Superior temporal gyrus (tissue), 1 donor: ENCODE data around the gene NECTIN1.

ENCODE experiments used
- DNase-seq: peaks from one replicate; pipeline ENCODE4 v3.0.0-alpha.2; 2016; ENCODE audit errors: extremely low spot score

NECTIN1 gene

DNA sequence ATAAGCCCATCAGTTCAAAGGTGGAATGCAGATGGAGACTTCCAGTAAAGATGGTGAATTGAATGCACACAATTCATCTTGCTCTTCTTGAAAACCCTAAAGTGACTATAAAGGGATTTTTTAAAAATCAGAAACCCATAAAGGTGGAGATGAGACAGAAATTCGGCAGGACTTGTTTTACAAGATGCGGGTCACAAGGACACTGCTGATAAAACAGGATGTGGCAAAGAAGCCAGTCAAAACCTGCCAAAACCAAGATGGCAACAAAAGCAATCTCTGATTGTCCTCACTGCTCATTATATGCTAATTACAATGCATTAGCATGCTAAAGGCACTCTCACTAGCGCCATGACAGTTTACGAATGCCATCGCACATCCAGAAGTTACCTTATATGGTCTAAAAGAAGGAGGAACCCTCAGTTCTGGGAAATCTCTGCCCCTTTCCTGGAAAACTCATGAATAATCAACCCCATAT, 137.1 kb downstream of the NECTIN1 start:
- DNase-seq: no peak

DNA sequence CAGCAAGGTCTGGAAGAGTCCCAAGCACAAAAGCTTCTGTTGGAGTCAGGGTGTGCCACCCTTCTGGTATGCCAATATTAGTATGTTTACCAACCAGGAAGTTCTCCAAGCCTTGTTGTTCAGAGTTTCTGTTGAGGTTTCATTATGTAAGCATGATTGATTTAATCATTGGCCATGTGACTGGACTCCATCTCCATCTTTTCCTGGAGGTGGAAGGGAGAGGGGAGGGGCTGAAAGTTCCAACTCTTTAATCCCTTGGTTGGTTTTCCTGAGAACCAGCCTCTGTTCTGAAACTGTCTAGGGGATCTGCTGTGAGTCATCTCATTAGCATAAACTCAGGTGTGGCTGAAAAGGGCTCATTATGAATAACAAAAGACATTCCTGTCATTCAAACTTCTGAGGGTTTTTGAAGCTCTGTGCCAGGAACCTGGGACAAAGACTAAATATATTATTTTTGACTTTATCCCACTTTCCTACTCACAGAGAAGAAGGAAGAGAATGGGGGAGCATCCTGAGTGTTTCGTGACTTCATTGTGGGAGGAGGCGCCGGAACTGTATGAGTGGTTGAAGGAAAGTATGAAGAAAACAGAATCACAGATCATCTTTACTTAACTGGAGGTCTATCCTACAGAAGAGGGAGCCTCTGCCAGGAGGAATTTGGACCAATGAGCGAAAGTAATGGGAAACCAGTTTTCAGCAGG, 138.2 kb downstream of the NECTIN1 start:
- no peak for DNase-seq

- peak; percentile 84 for DNase-seq
Observed at GRCh38 chr11:119589001-119589400, 140.0 kb downstream of the NECTIN1 start.
